Stomach (tissue), 4 donors: ENCODE measurements around the gene ILDR2.

Experiments
- EP300 ChIP-seq: sonication (generic); formaldehyde crosslinking; IDR thresholded peaks from one replicate; pipeline ENCODE4 v1.6.1; 2017; ENCODE audit warnings: antibody characterized with exemption
- POLR2A ChIP-seq, 4 donors: fragments of 450-650 bp; IDR thresholded peaks; one replicate each; pipeline ENCODE4 v1.6.1; 2016; ENCODE audit warnings: antibody characterized with exemption in 4 of 4, control low read depth in 2 of 4, mild to moderate bottlenecking in 1 of 4, moderate library complexity in 1 of 4
- POLR2AphosphoS5 ChIP-seq, 3 donors: sonication (generic); formaldehyde crosslinking; IDR thresholded peaks; one replicate each; pipeline ENCODE4 v1.6.1; 2016; ENCODE audit warnings: antibody characterized with exemption in 3 of 3

DNA sequence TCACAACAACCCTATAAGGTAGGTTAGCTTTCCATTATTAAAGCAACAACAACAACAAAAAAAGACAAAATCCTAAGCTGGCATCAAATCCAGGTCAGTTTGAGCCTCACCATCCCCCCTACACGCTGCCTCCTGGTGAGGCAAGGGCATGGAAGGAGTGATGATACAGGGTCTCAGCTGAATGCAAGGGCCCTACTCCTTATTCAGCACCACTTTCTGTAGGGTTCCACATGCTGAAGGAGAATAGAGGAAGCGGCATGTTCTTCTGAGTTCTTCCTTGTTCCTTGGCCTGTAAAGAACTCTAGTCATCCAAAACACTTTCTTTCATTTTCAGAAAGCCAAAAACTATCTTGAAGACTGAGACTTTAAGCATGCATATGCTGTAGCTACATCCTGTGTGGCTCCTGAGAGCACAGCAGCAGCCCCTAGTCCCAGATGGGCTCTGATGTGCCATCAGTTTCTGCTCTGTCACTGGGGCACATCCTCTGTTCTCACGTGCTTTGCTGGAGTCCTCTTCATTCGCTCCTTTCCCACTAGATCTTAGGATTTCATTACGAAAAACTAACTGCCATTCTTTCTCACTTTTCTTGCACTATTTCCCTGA is 6.2 kb downstream of the ILDR2 start:
- TF ChIP-seq POLR2AphosphoS5 (IDR thresholded peaks at IDR 0.05) = no peak
- TF ChIP-seq POLR2A (IDR thresholded peaks at IDR 0.05) = no peak
- TF ChIP-seq EP300 = no peak
